ENCODE data around the gene ZBTB7C. TPM values are rescaled to one million over a fixed set of nuclear protein-coding genes. Genes with fewer than 3 reads are reported as not detected.

ZBTB7C gene
- total RNA-seq, 4 donors from 2014 or later, result 26.0 to 50.6 (median 46.2) TPM

- no peak overlapping the region for H3K27ac ChIP-seq
- H3K4me1 ChIP-seq, result no peaks in the 10 kb centered on the region
- no peak overlapping the region for H3K4me3 ChIP-seq
- no peaks in the 10 kb centered on the region for H3K27me3 ChIP-seq
- H3K9me3 ChIP-seq, result no peaks in the 10 kb centered on the region
- TF ChIP-seq CTCF (IDR thresholded peaks at IDR 0.05) (no peak), POLR2A (IDR thresholded peaks at IDR 0.05) (no peak), POLR2AphosphoS5 (IDR thresholded peaks at IDR 0.05) (no peak), EP300 (IDR thresholded peaks at IDR 0.05) (no peak)
- no peak for DNase-seq (ENCODE audit: low spot score in 2 of 2)
- no peaks in the 10 kb centered on the region for H3K36me3 ChIP-seq
- 90% methylated on average over 7 of the region's 7 CpGs for WGBS
These were observed 423.3 kb downstream of the ZBTB7C start for GRCh38 chr18:47985866-47986265.

GRCh38 chr18:47984991-47985390 lies 424.2 kb downstream of the ZBTB7C start:
- DNase-seq (ENCODE audit: low spot score in 2 of 2), result no peak
- TF ChIP-seq POLR2A (IDR thresholded peaks at IDR 0.05) (no peak), CTCF (IDR thresholded peaks at IDR 0.05) (no peak), POLR2AphosphoS5 (IDR thresholded peaks at IDR 0.05) (no peak), EP300 (IDR thresholded peaks at IDR 0.05) (no peak)
- H3K36me3 ChIP-seq, result no peaks in the 10 kb centered on the region
- H3K27me3 ChIP-seq, result no peaks in the 10 kb centered on the region
- H3K4me1 ChIP-seq, result no peaks in the 10 kb centered on the region
- H3K4me3 ChIP-seq, result no peak overlapping the region
- no peaks in the 10 kb centered on the region for H3K9me3 ChIP-seq
- WGBS, result 85% methylated on average over 4 of the region's 4 CpGs
- H3K27ac ChIP-seq, result no peak overlapping the region

- 85% methylated on average over 6 of the region's 6 CpGs for WGBS
These were observed 425.2 kb downstream of the ZBTB7C start for GRCh38 chr18:47983946-47984345.

GRCh38 chr18:47983055-47983454 lies 426.1 kb downstream of the ZBTB7C start:
- 78% methylated on average over 2 of the region's 2 CpGs for WGBS
- Histone ChIP-seq H3K27ac (no peak overlapping the region), H3K9me3 (no peaks in the 10 kb centered on the region), H3K4me1 (no peaks in the 10 kb centered on the region), H3K27me3 (no peaks in the 10 kb centered on the region), H3K36me3 (no peaks in the 10 kb centered on the region), H3K4me3 (no peak overlapping the region)
- no peak for TF ChIP-seq EP300 (IDR thresholded peaks at IDR 0.05)
- TF ChIP-seq POLR2A (IDR thresholded peaks at IDR 0.05), result no peak
- no peak for DNase-seq (ENCODE audit: low spot score in 2 of 2)

More at GRCh38 chr18:47983946-47984345, 425.2 kb downstream of the ZBTB7C start:
- Histone ChIP-seq H3K4me3 (no peak overlapping the region), H3K4me1 (no peaks in the 10 kb centered on the region), H3K36me3 (no peaks in the 10 kb centered on the region), H3K27me3 (no peaks in the 10 kb centered on the region), H3K27ac (no peak overlapping the region), H3K9me3 (no peaks in the 10 kb centered on the region)
- TF ChIP-seq CTCF (IDR thresholded peaks at IDR 0.05), result no peak
- TF ChIP-seq EP300 (IDR thresholded peaks at IDR 0.05), result no peak
- TF ChIP-seq POLR2A (IDR thresholded peaks at IDR 0.05), result no peak
- no peak for TF ChIP-seq POLR2AphosphoS5 (IDR thresholded peaks at IDR 0.05)
- no peak for DNase-seq (ENCODE audit: low spot score in 2 of 2)

GRCh38 chr18:47981830-47982229 lies 427.4 kb downstream of the ZBTB7C start:
- no peaks in the 10 kb centered on the region for H3K36me3 ChIP-seq
- H3K27ac ChIP-seq, result no peak overlapping the region
- H3K4me3 ChIP-seq, result no peak overlapping the region
- no peak for DNase-seq (ENCODE audit: low spot score in 2 of 2)
- no peaks in the 10 kb centered on the region for H3K9me3 ChIP-seq
- no peaks in the 10 kb centered on the region for H3K27me3 ChIP-seq
- 98% methylated on average over 3 of the region's 4 CpGs for WGBS
- no peaks in the 10 kb centered on the region for H3K4me1 ChIP-seq
- TF ChIP-seq POLR2A (IDR thresholded peaks at IDR 0.05), result no peak
- no peak for TF ChIP-seq CTCF (IDR thresholded peaks at IDR 0.05)
- no peak for TF ChIP-seq EP300 (IDR thresholded peaks at IDR 0.05)
- TF ChIP-seq POLR2AphosphoS5 (IDR thresholded peaks at IDR 0.05), result no peak

- no peak for DNase-seq (ENCODE audit: low spot score in 2 of 2)
- no peaks in the 10 kb centered on the region for H3K27me3 ChIP-seq
- no peaks in the 10 kb centered on the region for H3K9me3 ChIP-seq
- no peak overlapping the region for H3K27ac ChIP-seq
- no peaks in the 10 kb centered on the region for H3K4me1 ChIP-seq
- no peak overlapping the region for H3K4me3 ChIP-seq
- WGBS, result 68% methylated on average over 3 of the region's 3 CpGs
- TF ChIP-seq EP300 (IDR thresholded peaks at IDR 0.05) (no peak), POLR2AphosphoS5 (IDR thresholded peaks at IDR 0.05) (no peak), POLR2A (IDR thresholded peaks at IDR 0.05) (no peak), CTCF (IDR thresholded peaks at IDR 0.05) (no peak)
- no peaks in the 10 kb centered on the region for H3K36me3 ChIP-seq
These were observed 427.9 kb downstream of the ZBTB7C start for GRCh38 chr18:47981320-47981719.
